Esophagus muscularis mucosa (tissue), 4 donors: Measurements from ENCODE around the gene RFTN1.

Experiments used
- CTCF ChIP-seq, 3 experiments: fragments of 200-600 bp in 2 of 3; fragments of 450-650 bp in 1 of 3; sonication (generic) in 2 of 3; IDR thresholded peaks; one replicate each; pipeline ENCODE4 v1.5.1; 2017 to 2019; ENCODE audit warnings: antibody characterized with exemption in 3 of 3, mild to moderate bottlenecking in 2 of 3, moderate library complexity in 1 of 3
- EP300 ChIP-seq: sonication (generic); formaldehyde crosslinking; IDR thresholded peaks from one replicate; pipeline ENCODE4 v1.6.1; 2017; ENCODE audit warnings: antibody characterized with exemption
- POLR2A ChIP-seq: fragments of 450-650 bp; IDR thresholded peaks from one replicate; pipeline ENCODE4 v1.6.1; 2017; ENCODE audit warnings: antibody characterized with exemption, moderate library complexity, mild to moderate bottlenecking, low read depth
- POLR2AphosphoS5 ChIP-seq, 2 donors: sonication (generic); formaldehyde crosslinking; IDR thresholded peaks; one replicate each; pipeline ENCODE4 v1.6.1; 2017; ENCODE audit warnings: antibody characterized with exemption in 2 of 2

DNA sequence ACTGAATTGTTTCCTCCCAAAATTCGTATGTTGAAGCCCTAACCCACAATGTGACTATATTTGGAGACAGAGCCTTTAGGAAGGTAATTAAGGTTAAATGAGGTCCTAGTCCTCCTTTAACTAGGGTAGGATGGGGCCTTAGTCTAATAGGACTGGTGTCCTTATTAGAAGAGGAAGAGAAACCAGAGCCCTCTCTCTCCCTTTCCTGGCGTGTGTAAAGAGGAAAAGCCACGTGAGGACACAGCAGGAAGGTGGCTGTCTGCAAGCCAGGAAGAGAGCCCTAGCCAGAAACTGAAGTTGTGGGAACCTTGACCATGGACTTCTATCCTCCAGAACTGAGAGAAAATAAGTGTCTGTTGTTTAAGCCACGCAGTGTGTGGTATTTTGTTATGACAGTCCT is 154.2 kb downstream of the RFTN1 start:
- TF ChIP-seq CTCF (IDR thresholded peaks at IDR 0.05) = no peak
- no peak for TF ChIP-seq POLR2A
- TF ChIP-seq EP300 = no peak
- no peak for TF ChIP-seq POLR2AphosphoS5 (IDR thresholded peaks at IDR 0.05)
